HG03139 (cell line): Measurements from ENCODE around the gene TBC1D9B.
A peak's percentile ranks its signal among the peaks of the same experiment; 100 is the strongest.

Experiments
- ATAC-seq: cut with Tn5 transposase; IDR thresholded peaks from one replicate; pipeline ENCODE4 v1.9.1; 2021; ENCODE audit not compliant: unreplicated experiment

The TBC1D9B gene

DNA sequence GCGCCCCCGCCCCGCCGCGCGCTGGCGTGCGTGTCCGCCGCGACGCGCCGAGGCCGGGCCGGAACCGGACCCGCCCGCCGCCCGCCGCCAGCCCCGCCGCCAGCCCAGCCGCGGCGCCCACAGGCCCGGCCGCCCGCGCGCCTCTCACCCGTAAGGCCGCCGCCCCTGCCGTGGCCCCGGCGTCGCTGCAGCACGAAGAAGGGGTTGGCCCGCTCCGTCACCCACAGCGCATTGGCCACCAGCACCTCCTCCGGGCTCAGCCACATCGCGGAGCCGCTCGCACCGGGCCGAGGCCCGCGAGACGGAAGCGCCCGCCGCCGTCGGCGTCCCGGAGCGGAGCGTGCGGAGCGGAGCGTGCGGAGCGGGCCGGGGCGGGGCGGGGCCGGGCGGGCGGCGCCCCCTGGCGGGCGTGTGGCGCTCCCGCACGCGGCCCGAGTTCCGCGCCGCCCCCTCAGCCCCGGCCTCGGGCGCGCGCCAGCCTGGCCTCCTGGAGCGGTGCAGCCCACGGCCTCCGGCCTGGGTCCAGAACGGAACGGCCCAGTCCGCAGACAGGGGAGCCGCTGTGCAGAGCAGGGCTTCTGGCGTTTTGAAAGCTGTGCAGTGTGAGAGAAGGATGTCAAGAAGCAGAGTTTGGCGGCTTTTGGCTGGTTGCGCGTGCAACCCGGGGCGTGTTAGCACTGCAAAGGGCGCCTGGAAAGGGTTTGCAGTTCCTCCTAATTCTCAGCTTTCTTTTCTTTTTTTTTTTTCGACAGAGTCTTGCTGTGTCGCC is at the start of gene TBC1D9B:
Gene TBC1D9B, minus strand, starts transcription at position 342 of the 769 bp plus-strand sequence. Its CDS starts 76 bp downstream, at position 266.
- peak; percentile 81 for ATAC-seq

DNA sequence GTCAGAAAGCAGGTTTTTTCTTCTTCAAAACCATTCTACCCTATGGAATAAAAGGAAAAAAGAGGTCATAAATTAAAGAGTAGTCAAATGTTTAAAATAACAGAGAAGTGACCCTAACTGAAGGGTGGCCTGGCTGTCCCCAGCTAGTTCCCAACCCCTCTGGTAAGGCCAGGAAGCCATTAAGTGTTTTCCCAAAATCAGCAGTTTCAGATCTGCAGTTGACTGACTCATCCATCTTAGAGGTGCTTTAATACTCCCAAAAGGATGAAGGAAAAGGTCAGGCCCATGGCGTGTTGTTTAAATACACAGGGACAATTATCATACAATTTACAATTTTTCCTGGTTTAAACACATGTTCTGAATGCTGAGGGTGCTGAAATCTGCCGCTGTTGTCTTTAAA is 47.9 kb upstream of the TBC1D9B start:
- ATAC-seq: no peak

DNA sequence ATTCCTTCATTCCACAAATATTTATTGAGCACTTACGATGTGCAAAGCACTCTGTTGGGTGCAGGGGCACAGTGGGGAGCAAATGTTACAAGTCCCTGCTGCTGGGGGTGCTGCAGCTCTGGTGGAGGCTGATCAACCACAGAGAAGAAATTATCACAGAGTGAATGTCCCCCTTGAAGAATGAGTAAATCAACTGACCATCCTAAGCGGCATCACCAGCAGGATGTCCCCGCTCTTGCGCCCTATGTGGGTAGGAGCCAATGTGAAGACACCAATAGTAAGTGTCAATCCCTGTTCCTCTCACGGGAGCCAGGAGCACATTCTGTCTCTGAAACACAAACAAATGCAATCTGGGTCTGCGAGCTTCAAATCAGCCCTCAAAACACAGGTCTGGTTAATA is 47.4 kb upstream of the TBC1D9B start:
- no peak for ATAC-seq

DNA sequence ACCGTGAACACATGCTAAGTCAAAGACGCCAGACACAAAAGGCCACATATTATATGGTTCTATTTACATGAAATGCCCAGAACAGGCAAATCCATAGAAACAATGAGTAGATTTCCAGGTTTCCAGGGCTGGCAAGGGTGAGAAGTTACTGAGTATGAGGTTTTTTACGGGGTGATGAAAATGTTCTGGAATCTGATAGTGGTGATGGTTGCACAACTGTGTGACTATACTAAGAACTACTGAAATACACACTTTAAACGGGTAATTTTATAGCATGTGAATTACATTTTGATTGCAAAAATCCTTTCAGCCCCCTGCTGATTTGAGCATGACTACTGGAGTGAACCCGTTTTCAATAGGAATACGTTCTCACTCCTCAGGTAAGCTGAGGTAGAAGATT is 46.7 kb upstream of the TBC1D9B start:
- no peak for ATAC-seq

DNA sequence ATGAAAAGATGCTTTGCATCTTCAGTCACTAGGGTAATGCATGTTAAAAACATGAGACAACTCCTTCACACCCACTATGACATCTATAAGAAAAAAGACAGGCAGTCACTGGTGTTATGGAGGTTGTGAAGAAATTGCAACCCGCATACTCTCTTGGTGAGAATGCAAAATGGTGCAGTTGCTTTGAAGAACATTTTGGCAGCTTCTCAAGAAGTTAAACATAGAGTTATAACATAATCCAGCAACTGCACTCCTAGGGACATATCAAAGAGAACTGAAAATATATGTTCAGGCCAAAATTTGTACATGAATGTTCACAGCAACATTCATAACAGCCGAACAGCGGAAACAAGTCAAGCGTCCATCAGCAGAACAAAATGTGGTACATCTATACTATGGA is 46.3 kb upstream of the TBC1D9B start:
- ATAC-seq: no peak

DNA sequence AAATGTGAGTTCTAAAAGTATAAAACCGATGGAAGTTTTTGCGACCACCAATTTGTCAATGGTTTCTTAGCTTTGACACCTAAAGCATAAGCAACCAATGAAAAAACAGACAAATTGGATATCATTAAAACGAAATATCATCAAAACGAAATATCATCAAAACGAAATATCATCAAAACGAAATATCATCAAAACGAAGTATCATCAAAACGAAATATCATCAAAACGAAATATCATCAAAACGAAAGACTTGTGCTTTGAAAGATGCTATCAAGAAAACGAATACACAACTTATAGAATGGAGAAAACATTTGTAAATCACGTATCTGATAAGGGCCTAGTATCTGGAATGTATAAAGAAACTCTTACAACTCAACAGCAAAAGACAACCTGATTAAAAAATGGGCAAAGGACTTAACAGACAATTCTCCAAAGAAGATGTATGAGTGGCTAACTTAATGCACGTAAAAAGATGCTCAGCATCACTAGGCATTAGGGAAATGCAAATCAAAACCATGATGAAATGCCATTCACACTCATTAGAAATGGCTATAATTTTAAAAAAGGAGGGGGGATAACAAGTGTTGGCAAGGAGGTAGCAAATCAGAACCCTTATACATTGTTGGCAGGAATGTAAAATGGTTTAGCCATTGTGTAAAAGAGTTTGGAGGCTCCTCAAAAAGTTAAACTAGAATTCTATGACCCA is 29.4 kb upstream of the TBC1D9B start:
- ATAC-seq: no peak

DNA sequence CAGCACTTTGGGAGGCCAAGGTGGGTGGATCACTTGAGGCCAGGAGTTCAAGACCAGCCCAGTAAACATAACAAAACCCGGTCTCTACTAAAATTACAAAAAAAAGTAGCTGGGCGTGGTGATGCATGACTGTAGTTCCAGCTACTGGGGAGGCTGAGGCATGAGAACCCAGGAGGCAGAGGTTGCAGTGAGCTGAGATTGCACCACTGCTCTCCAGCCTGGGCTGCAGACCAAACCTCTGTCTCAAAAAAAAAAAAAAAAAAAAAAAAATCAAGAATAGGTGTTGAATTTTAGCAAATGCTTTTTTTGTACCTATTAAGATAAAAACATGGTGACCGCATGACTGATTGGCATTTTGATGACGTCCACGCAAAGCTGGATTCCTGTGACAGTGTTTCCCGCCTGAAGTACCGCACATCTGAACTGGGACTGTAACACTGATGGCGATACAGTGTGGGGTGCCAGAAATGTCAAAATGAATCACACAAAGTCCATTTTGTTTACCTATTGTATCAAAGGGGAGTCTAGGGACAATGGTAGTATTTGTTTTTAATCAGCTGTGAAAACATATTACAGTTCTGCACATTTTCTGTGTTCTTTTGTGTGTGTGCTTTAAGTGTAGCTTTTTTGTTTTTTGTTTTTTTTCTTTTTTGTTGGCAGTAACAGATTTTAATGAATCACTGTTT is 23.2 kb upstream of the TBC1D9B start:
- no peak for ATAC-seq

DNA sequence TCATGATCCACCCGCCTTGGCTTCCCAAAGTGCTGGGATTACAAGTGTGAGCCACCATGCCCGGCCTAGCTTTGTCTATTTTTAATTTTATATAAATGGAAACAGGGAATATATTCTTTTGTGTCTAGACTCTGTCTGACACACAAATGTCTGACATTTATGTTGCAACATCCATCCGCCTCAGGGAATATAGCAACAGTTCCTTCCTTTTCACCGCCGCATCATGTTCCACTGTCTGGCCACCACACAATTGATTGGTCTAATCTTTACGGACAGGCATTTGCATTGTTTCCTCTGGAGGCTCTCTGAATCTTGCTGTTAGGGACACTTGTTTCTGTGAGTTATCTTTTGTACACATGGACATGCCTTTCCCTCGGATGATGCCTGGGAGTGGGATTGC is 20.1 kb upstream of the TBC1D9B start:
- ATAC-seq: no peak

DNA sequence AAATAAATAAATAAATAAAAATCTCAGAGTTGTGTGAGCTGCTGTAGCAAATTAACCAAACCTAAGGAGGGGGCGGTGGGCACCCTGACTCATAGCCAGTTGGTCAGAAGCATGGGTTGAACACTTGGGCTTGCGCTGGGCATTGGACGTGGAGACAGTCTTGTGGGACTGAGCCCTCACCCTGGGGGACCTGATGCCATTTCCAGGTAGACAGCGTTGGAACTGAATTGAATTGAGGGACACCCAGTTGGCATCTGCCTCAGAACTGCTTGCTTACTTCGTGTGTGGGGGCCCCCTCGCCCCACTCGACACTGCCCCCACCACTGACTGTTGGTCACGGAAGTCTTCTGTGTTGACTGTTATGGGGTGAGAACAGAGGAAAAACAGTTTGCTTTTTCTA is 19.0 kb upstream of the TBC1D9B start:
- ATAC-seq: no peak

DNA sequence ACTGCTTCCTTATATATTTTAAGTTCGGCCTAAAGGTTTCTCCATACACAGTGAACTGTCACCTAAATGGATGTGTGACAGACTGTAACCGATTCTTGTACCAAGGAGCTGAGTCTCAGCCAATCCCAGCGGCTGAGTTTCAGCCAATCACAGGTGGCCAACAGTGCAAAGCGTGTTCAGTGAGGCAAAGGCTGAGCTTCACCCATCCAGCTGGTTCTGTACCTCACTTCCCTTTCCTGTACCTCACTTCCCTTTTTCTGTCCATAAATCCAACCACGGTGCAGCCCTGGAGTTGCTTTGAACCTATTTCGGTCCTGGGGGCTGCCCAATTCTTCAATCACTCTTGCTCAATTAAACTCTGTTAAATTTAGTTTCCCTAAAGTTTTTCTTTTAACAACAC is 15.7 kb upstream of the TBC1D9B start:
- ATAC-seq: no peak

DNA sequence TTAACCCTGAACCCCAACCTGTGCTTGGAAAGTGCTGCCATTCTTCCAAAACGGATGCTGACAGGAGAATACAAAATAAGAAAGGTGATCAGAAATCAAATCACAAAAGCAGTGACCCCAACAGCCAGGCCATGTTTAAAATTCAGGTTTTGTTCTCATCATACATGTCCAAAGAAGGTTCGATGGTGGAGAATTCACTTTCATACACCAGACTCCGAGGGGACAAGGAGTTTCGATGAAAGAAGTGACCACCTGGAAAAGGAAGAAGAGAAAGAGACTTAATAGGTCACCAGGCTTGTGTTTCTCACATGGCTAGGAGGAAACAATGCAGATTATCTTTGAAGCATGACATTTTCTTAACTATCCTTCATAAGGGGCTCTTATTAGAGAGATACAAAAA is 12.5 kb upstream of the TBC1D9B start:
- no peak for ATAC-seq

DNA sequence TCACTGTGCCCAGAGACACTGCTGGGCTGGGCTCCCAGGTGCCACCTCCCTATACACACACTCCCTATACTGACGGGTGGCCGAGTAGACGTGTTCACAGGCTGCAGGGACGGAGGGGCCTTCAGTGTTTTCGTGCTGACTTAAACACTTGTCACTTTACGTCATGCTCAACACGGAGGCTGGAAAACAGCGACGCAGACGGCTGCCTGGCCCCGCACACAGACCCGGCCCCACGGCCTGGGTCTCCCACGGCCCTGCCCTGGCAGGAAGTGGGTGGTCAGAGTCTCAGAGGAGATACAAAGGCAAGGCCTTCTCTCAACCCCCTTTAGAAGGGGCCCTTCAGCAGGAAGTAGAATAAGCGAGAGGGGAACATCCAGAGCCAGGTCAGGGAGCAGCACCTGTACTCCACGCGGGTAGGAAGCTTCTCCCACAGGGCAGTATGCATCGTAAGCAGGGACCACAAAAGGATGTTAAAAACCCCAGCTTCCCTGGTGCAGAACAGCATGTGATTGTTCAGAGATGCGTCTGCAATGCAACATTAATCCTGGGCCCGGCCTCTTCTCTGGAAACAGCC is 11.9 kb upstream of the TBC1D9B start:
- no peak for ATAC-seq

DNA sequence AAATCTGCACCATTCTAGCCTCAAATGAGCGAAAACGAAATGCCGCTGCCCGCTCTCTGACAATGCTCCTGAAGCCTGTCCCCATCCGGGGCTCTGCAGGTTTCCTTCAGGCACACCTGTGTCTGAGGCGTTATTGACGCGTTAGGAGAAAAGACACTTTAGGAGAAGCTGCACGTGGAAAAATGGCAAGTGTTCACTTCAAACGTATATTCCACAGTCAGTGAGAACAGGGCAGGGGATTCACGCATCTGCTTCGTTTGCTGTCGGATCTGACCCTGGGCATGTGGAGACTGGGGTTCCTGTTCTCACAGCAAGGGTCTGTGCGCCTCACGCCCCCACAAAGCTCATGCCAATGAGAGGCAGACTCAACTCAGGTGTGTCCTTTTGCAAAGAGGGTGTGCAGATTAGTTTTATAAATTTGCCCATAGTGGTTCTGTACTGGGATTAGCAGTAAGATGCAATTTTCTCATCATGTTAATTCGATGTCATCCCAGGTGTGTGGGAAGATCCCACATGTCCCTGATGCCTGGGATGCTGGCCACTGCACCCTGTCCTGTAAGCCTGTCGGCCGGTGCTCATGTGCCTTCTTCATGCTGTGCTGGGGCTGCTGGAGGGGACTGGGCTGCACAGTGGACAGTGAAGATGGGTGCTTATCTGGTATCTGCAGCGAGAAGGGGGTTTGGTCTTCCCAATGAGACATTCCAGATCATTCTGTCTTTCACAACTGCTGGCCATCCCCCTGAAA is 11.2 kb upstream of the TBC1D9B start:
- no peak for ATAC-seq

DNA sequence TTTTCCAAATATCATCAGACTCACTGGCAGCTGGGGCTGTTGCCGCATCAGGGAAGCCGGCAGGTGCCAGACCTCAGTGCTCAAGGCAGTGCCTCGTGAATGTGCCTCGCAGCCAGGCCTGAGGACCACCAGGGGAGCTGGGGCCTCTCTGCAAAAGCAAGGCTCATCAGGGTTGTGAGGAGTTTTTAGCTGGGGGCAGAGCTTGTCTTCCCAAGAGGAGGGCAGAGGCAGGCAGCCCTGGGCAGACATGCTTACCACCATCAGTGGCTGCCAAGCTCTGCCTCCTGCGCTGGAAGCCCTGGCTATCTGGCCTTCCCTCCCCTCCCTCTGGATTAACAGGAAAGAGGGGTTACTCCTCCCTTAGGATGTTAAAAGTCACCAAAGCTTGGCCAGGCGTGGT is 8.8 kb upstream of the TBC1D9B start:
- no peak for ATAC-seq

DNA sequence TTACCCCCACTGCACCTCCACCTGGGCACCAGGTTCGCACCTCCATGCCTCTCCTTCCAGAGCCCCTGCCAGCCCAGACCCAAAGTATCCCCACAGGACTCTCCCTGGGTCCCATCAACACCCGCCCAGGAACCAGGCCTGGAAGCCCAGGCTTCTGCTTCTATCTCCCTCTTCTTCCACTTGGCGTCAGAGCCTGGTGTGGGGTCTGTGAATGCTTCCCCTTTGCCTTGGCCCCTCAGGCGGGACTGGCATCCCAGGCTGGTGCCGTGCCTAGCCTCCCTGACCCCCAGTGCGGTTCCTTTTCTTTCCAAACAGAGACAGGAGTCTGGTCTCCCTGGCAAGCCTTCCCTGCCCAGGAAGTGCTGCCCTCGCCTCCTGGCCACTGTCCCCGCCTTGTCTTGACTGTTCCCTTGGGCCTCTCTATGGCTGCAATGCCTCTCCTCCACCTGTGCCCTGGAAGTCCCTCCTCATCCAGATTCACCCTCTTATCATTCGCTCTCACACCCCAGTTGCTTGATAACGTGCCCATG is 7.8 kb upstream of the TBC1D9B start:
- ATAC-seq: no peak

DNA sequence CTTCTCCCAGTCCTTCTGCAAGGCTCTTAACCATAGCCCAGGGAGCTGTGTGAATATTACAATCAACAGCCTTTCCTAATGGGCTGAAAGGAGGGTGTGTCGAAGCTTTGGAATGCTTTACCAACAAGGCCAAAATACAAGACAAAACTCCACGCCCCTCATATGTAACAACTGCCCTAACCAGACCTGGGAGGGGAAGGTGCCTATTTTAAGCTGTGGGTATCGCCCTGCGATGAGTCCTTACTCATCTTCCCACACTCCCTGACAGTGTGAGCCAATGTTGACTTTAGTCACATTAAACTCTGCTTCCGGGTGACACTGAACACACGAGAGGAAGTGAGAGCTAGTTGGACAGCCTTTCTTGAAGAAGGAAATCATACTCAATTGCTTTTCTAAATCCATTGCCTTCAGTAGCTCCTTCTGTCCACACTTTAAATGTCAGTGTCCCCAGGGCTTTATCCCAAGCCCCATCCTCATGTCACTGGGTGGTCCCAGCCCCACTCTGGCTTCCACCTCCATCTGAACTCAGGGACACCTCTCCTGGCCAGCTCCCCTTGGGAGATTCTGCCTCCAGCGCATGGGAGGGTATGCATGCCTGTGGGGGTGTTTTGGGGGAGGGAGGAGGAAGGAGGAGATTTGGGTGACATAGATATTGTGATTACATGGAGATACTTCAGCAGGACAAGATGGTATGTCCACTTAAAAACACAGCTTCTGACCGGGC is 6.5 kb upstream of the TBC1D9B start:
- ATAC-seq: no peak

DNA sequence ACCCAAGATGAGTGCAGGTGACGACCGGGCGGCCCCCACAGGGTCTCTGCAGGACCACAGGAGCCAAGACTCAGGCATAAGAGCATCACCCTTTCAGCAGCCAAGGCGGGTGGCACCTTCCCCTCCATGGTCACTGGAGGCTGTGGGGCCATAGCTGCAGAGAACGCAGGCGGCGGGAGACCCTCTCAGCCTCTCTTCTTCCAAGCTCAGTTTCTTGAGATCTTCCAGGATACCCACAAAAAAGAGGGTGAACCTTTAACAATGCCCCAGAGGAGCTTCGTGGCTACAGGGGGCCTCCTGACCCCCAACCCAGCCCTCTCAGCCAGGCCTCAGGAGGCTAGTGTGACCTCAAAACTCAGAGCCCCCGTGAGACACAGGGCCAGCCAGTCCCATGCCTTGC is 5.8 kb upstream of the TBC1D9B start:
- no peak for ATAC-seq

DNA sequence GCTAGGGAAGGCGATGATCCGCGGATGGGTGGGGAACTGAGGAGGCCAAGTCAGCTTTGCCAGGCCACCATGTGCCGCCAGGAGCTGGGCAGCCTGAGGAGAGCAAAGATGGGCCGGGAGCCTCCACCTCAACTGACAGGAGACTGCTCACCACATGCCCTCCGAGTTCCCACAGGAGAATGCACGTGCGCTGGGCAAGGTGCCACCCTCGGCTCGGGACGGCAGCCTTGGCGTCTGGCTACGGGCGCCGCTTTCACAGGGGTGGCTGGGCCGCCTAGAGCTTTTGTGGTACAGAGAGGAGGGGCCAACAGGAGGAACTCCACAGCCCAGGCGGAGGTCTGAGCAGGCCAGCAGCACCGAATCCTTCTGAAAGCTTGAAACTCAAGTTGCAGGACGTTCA is 5.3 kb upstream of the TBC1D9B start:
- ATAC-seq: no peak

DNA sequence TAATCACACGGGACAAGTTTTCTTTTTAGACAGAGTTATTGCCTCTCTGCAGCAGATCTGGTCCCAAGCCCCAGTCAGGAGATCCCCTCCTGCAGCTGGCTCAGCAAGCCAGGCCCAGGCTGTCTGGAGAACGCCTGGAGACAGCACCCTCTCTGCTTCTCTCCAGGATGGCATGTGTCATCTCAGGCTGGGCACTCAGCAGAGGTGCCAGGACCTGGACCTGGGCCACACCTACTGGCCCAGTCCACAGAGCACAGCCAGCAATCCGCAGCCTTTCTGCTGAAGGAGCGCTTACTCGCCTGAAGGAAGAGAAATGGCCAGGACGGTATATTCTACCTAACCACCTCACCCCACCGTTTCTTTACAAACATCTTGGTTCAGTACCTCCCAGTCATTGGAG is 4.7 kb upstream of the TBC1D9B start:
- no peak for ATAC-seq

DNA sequence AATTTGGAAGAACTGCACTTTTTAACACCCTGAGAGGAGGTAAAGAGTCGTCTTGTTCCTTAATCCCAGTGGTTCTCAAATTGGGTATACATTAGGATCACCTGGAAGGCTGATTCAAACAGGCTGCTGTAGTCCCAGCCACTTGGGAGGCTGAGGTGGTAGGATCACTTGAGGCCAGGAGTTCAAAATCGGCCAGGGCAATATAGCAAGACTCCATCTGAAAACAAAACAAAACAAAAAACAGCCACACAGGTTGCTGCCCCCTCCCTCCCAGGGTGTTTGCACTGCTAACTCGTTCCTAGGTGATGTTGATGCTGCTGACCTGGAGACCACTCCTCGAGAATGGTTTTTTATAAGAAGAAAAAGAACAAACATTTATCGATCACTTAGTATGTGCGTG is 1.5 kb upstream of the TBC1D9B start:
- ATAC-seq: no peak
